Spinal cord (tissue), 10 donors: Measurements from ENCODE around the gene LTBP2. TPM values are rescaled to one million over a fixed set of nuclear protein-coding genes. Genes with fewer than 3 reads are reported as not detected.

ENCODE experiments used
- DNase-seq, 6 donors: peaks; one replicate each; pipeline versions ENCODE4 v3.0.0 to v3.0.0-alpha.2; 2013 to 2015; ENCODE audit warnings: low spot score in 6 of 6, low read depth in 4 of 6
- H3K27ac ChIP-seq: one replicate; pipeline ENCODE4 v1.5.1; 2013; ENCODE audit warnings: low read depth, low read length, control low read depth
- H3K27me3 ChIP-seq: one replicate; pipeline ENCODE4 v1.6.1; 2013; ENCODE audit warnings: low read length; ENCODE audit not compliant: control insufficient read depth, insufficient read depth
- H3K36me3 ChIP-seq: one replicate; pipeline ENCODE4 v1.6.1; 2013; ENCODE audit warnings: low read length; ENCODE audit not compliant: control insufficient read depth, insufficient read depth
- H3K4me1 ChIP-seq: one replicate; pipeline ENCODE4 v1.6.1; 2013; ENCODE audit warnings: low read length; ENCODE audit not compliant: control insufficient read depth, insufficient read depth
- H3K4me3 ChIP-seq: one replicate; pipeline ENCODE4 v1.5.1; 2013; ENCODE audit warnings: low read depth, low read length, control low read depth
- H3K9me3 ChIP-seq: one replicate; pipeline ENCODE4 v1.6.1; 2013; ENCODE audit warnings: low read length; ENCODE audit not compliant: control insufficient read depth, insufficient read depth
- WGBS: methylation state at CpG from one replicate; pipeline ENCODE4 v1.1.5; 2013; ENCODE audit warnings: missing lambda C conversion rate; ENCODE audit not compliant: insufficient coverage; 5-methylcytosine and 5-hydroxymethylcytosine counted together
- polyA plus RNA-seq, 2 donors: library from polyadenylated mRNA; unstranded; fragments of 120-200 nt; gene quantifications; one replicate each; pipeline ENCODE4 v1.2.1, GENCODE V29; 2013; ENCODE audit not compliant: insufficient read length in 2 of 2
- total RNA-seq, 2 donors: library from RNA; depleted of rRNA in 1 of 2; stranded (reverse); fragments of 120-200 nt in 1 of 2; fragments of >200 nt in 1 of 2; gene quantifications; one replicate each; pipeline versions ENCODE4 v1.2.3 to v1.2.4, GENCODE V29; 2013 to 2014
- donor health status: healthy.

LTBP2 gene
- total and polyA plus RNA-seq, 4 donors, result 2.2 to 23.9 (median 13.6) TPM

DNA sequence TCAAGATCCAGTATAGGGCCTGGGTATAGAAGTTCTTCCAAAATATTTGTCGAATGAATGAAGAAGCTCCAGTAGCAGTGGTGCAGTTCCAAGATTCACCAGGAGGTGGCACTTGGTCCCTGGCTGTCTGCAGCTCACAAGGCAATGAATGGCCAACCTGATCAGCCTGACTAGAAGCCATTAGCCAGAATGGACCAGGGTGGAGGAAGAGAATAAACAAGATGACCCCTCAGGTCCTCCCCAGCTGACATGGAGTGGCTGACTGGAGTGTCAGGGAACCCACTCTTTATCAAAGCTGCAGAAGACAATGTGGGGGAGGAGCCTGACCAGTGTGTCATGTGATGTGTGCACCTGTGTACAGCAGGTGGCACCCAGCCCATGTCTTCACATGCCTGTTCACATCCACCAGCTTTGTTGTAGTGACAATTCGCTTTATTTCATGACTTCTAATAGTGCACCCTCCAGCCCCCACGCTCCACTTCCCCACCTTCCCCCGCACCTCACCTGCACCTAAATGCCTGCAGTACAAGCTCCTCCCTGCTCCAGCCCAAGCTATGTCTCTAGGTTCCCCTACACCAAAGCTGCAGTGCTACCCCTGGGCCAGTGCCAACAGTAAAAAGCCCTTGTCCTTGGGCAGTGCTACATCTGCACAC is 3.0 kb downstream of the LTBP2 start:
- H3K4me1 ChIP-seq, result peaks cover 17% of the 10 kb centered on the region
- 64% methylated on average over 4 of the region's 4 CpGs for WGBS
- peaks cover 37% of the 10 kb centered on the region for H3K27me3 ChIP-seq

DNA sequence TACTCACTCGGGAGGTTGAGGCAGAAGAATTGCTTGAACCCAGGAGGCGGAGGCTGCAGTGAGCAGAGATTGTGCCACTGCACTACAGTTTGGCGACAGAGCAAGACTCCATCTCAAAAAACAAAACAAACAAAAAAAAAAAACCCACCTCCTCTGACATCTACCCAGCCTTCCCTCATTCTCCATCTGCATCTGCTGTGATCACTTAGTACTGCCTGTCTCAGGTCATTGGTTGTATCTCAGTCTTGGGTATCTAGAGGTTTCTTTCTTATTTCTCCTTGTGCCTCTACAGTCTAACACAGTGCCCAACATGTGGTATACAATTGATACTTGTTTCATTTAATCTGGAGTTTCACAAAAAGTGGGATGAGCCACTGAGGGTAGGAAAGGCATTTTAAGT is 5.3 kb downstream of the LTBP2 start:
- DNase-seq, result no peak
- Histone ChIP-seq H3K27me3 (peaks cover 20% of the 10 kb centered on the region), H3K36me3 (no peaks in the 10 kb centered on the region), H3K9me3 (no peaks in the 10 kb centered on the region), H3K4me3 (no peak overlapping the region), H3K27ac (no peak overlapping the region), H3K4me1 (peaks cover 7% of the 10 kb centered on the region)
- WGBS, result 85% methylated on average over 2 of the region's 3 CpGs

More for the DNA sequence above, 3.0 kb downstream of the LTBP2 start:
- no peak overlapping the region for H3K4me3 ChIP-seq
- H3K27ac ChIP-seq, result no peak overlapping the region
- DNase-seq, result peak; percentile 60 to 90 (median 71)
- no peaks in the 10 kb centered on the region for H3K9me3 ChIP-seq
- H3K36me3 ChIP-seq, result no peaks in the 10 kb centered on the region

DNA sequence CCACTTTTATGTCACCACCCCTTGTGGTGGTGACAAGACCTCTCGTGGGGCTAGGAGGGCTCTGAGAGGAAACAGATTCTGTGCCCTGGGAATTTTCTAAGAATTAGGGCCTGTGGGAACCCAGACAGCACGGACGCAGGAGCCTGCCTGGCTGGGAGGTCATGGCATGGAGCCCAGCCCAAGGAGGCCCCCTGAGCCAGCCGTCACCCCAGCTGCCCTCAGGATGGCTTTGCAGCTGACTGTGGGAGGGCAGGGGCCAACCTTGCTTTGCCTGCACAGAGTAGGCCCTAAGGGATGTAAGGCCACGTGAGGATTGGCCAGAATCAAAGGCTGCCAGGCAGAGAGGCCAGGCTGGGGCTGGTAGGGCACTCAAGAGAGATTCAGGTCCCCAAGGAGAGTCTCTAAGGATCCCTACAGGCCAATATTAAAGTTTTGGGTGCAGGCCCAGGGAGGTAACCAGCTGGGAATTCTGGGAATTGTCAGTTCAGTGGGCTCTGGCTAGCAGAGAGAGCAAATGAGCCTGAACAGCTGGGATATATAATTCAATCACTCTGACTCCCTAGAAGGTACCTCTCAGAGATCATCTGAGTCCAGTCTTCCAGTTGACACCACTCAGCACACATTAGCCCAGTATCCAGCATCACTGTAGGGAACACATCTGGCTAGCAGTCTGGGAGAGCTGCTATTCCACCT is 6.4 kb downstream of the LTBP2 start:
- H3K9me3 ChIP-seq, result no peaks in the 10 kb centered on the region
- 70% methylated on average over 5 of the region's 5 CpGs for WGBS
- H3K4me3 ChIP-seq, result no peak overlapping the region

DNA sequence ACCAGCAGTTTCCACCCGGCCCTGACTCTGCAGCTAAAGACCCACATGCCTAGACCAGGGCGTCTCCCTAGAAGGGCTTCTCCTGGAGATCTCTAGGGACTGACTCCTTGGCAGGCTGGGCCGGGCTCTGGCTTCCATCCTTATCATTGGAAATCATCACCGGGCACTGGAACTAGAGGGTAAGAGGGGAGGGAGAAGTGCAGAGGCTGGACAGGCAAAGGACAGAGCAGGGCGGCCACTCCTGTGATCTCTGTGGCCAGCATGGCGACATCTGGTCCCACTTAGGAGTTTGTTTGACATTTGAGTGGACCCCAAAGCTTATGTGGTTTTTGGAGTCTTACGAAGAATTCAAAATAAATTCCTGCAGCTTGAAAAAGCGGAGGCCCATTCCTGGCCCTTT is 7.1 kb downstream of the LTBP2 start:
- 84% methylated on average over 8 of the region's 8 CpGs for WGBS
- no peak for DNase-seq

More for the DNA sequence above, 6.4 kb downstream of the LTBP2 start:
- Histone ChIP-seq H3K4me1 (peaks cover 3% of the 10 kb centered on the region), H3K27ac (no peak overlapping the region), H3K36me3 (no peaks in the 10 kb centered on the region), H3K27me3 (peaks cover 10% of the 10 kb centered on the region)
- DNase-seq, result no peak

DNA sequence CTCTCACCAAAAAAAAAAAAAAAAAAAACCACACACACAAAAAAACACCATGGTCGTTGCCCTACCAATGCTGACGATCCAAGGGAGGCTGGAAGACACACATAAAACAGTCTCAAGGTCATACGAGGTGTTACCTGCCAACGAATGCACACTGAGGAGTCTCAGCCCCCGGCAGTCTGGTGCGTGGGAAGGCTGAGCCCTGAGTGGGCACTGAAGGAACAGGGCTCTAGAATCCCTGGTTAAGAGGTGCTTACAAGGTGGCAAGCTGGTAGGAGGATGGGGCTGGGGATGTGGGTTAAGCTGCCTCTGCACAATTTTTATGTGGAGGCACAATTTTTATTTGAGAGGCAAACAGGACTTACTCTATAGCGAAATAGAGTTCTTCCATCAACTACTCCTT is 7.9 kb downstream of the LTBP2 start:
- no peak overlapping the region for H3K4me3 ChIP-seq
- H3K27ac ChIP-seq, result no peak overlapping the region
- peaks cover 12% of the 10 kb centered on the region for H3K4me1 ChIP-seq
- DNase-seq, result no peak
- no peaks in the 10 kb centered on the region for H3K27me3 ChIP-seq
- H3K9me3 ChIP-seq, result no peaks in the 10 kb centered on the region
- no peaks in the 10 kb centered on the region for H3K36me3 ChIP-seq
- WGBS, result 85% methylated on average over 6 of the region's 7 CpGs

More for the DNA sequence above, 7.1 kb downstream of the LTBP2 start:
- Histone ChIP-seq H3K27me3 (peaks cover 2% of the 10 kb centered on the region), H3K4me1 (peaks cover 4% of the 10 kb centered on the region), H3K9me3 (no peaks in the 10 kb centered on the region), H3K36me3 (no peaks in the 10 kb centered on the region), H3K4me3 (no peak overlapping the region), H3K27ac (no peak overlapping the region)

DNA sequence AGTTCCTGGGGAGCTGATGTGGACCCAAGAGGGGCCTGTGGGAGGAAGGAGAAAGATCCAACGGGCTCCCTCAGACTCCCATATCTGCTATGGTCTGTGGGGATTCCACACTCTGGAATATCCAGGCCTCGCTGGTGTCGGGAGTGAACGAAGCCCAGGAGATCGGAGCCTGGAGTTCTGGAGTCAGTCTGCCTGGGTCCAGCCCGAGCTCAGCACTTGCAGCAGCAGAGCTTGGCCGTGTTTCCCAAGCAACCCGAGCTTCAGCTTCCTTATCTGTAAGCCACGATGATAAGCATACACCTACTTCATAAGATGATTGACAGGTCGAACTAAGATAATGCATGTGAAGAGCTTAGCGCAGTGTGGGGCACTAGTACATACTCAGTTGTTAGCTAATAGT is 10.1 kb downstream of the LTBP2 start:
- no peaks in the 10 kb centered on the region for H3K27me3 ChIP-seq
- H3K27ac ChIP-seq, result no peak overlapping the region
- H3K36me3 ChIP-seq, result no peaks in the 10 kb centered on the region
- H3K4me1 ChIP-seq, result peaks cover 17% of the 10 kb centered on the region
- H3K4me3 ChIP-seq, result no peak overlapping the region
- no peak for DNase-seq
- WGBS, result 100% methylated on average over 6 of the region's 11 CpGs
- no peaks in the 10 kb centered on the region for H3K9me3 ChIP-seq

DNA sequence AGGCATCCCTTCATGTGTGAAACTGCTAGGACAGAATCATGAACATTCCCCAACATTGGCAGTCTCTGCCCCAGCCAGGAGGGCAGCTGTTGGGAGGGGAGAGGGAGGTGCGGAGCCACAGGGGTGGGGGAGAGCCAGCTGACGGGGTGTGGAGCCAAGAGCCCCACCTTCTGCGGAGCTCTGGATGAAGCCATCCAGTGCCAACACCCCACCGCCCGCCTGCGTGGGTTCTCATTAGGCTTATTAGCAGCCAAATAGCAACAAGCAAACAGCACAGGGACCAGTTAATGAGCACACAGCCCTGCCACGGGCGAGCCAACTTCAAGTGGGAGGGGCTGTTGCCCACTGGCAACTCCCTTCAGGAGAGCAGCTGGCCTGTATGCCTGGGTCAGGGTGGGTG is 12.1 kb downstream of the LTBP2 start:
- peak in 2 of 6 donors; percentile 65 to 72 for DNase-seq
- peaks cover 24% of the 10 kb centered on the region for H3K4me1 ChIP-seq
- no peak overlapping the region for H3K27ac ChIP-seq

DNA sequence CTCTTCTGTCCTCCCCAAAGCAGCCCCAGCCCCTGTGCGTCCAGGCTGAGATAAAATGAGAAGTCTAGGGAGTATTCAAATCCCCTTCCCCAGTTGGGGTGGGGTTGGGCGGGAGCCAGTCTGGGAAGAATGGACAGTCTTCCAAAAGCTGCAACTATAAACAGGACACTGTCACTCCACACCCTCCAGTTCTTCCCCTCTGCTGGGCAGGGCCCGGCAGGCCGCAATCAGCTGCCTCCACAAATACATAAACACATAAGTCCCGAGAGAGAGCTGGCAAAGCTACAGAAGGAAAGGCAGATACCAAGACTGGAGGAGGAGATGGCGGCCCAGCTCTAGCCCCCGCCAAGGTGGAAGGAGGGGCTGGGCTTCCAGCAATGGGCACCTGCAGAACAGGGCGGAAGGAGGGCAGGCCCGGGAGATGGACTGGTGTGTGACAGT is 12.7 kb downstream of the LTBP2 start:
- H3K27ac ChIP-seq, result no peak overlapping the region
- 83% methylated on average over 4 of the region's 9 CpGs for WGBS

More for the DNA sequence above, 12.1 kb downstream of the LTBP2 start:
- Histone ChIP-seq H3K4me3 (no peak overlapping the region), H3K27me3 (no peaks in the 10 kb centered on the region), H3K9me3 (no peaks in the 10 kb centered on the region), H3K36me3 (no peaks in the 10 kb centered on the region)
- WGBS, result 28% methylated on average over 5 of the region's 8 CpGs

DNA sequence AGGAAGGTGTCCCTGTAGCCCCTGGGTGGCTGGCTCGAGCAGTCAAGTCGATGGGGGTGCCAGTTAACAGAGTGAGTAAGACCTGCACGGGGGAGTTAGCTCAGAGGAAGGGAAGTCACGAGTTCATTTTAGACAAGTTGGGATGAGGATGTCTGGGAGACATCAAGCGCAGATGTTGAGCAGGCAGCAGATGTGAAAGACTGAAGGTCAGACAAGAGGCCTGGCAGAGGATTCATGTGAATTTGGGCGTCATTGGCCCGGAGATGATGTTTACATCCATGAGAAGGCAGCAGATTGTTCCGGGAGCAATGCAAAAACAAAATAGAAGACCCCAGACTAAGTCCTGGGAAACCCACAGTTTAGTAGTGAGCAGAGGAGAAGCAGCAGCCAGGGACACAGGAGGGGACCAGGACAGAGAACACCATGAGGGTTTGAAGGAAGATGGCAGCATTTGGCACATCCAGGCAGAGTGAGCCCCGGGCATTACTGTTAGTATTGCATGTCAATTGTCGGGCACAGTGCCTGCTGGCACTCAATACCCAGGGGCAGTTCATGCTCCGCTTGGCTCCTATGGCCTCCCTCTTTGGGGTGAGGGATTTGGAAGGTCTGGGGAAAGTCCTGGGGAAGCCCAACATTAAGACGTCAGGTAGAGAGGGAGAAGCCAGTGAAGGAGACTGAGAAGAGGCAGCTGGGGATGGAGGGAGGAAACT is 15.1 kb downstream of the LTBP2 start:
- no peak overlapping the region for H3K27ac ChIP-seq
- 73% methylated on average over 11 of the region's 12 CpGs for WGBS
- DNase-seq, result peak in 1 of 6 donors; percentile 4

More for the DNA sequence above, 12.7 kb downstream of the LTBP2 start:
- H3K4me1 ChIP-seq, result peaks cover 29% of the 10 kb centered on the region
- DNase-seq, result peak in 2 of 6 donors; percentile 31 to 39
- H3K4me3 ChIP-seq, result no peak overlapping the region
- H3K9me3 ChIP-seq, result no peaks in the 10 kb centered on the region
- H3K36me3 ChIP-seq, result no peaks in the 10 kb centered on the region
- H3K27me3 ChIP-seq, result no peaks in the 10 kb centered on the region

More for the DNA sequence above, 15.1 kb downstream of the LTBP2 start:
- Histone ChIP-seq H3K4me1 (peaks cover 29% of the 10 kb centered on the region), H3K27me3 (no peaks in the 10 kb centered on the region), H3K36me3 (no peaks in the 10 kb centered on the region), H3K9me3 (no peaks in the 10 kb centered on the region), H3K4me3 (no peak overlapping the region)
